Esophagus squamous epithelium (tissue), 4 donors: ENCODE results near the gene RBMXL3.

ENCODE experiments used
- CTCF ChIP-seq, 6 experiments: fragments of 450-650 bp in 4 of 6; fragments of 200-600 bp in 2 of 6; sonication (generic) in 2 of 6; IDR thresholded peaks; one replicate each; pipeline ENCODE4 v1.5.1; 2016 to 2019; ENCODE audit warnings: antibody characterized with exemption in 6 of 6, mild to moderate bottlenecking in 4 of 6, moderate library complexity in 4 of 6
- POLR2A ChIP-seq, 4 donors: fragments of 450-650 bp; IDR thresholded peaks; one replicate each; pipeline ENCODE4 v1.6.1; 2017; ENCODE audit warnings: antibody characterized with exemption in 4 of 4, mild to moderate bottlenecking in 4 of 4, moderate library complexity in 3 of 4

GRCh38 chrX:115191490-115192243 is 2.5 kb downstream of the RBMXL3 start:
- no peak for TF ChIP-seq POLR2A (IDR thresholded peaks at IDR 0.05)
- TF ChIP-seq CTCF (IDR thresholded peaks at IDR 0.05): no peak
